AML-193 (cell line): ENCODE results near the gene PPP3CA.
A peak's percentile ranks its signal among the peaks of the same experiment; 100 is the strongest.
"Not testable (repeated sequence)": the region's sequence is repeated elsewhere in the genome, so short reads cannot be mapped to it uniquely, and the experiment has no call there.

Source experiments
- DNase-seq, 2 experiments: peaks; one replicate each; lab custom pipeline; 2025; lab: John Stamatoyannopoulos, UW

Gene PPP3CA

GRCh38 chr4:101101072-101101471, 246.3 kb downstream of the PPP3CA start:
- no peak for DNase-seq

- no peak for DNase-seq
Observed at GRCh38 chr4:101098666-101099400, 248.5 kb downstream of the PPP3CA start.

- DNase-seq = not testable (repeated sequence)
Observed at GRCh38 chr4:101092609-101093008, 254.7 kb downstream of the PPP3CA start.

- DNase-seq = no peak
Observed at GRCh38 chr4:101089168-101089567, 258.2 kb downstream of the PPP3CA start.

- DNase-seq = no peak
Observed at GRCh38 chr4:101086801-101087586, 260.3 kb downstream of the PPP3CA start.

- no peak for DNase-seq
Observed at GRCh38 chr4:101083131-101083530, 264.2 kb downstream of the PPP3CA start.

GRCh38 chr4:101081695-101082369, 265.5 kb downstream of the PPP3CA start:
- DNase-seq = no peak

GRCh38 chr4:101081166-101081565, 266.2 kb downstream of the PPP3CA start:
- no peak for DNase-seq

- DNase-seq = no peak
Observed at GRCh38 chr4:101078950-101079349, 268.4 kb downstream of the PPP3CA start.

GRCh38 chr4:101076032-101076431, 271.3 kb downstream of the PPP3CA start:
- DNase-seq = no peak

GRCh38 chr4:101075536-101075935, 271.8 kb downstream of the PPP3CA start:
- peak; percentile 45 to 73 for DNase-seq

- DNase-seq = no peak
Observed at GRCh38 chr4:101074326-101074725, 273.0 kb downstream of the PPP3CA start.

GRCh38 chr4:101071241-101071640, 276.1 kb downstream of the PPP3CA start:
- DNase-seq = no peak

GRCh38 chr4:101068115-101068514, 279.2 kb downstream of the PPP3CA start:
- no peak for DNase-seq

- peak in 1 of 2 experiments; percentile 1 for DNase-seq
Observed at GRCh38 chr4:101067383-101067782, 279.9 kb downstream of the PPP3CA start.

GRCh38 chr4:101066626-101067170, 280.6 kb downstream of the PPP3CA start:
- no peak for DNase-seq

- no peak for DNase-seq
Observed at GRCh38 chr4:101065935-101066485, 281.3 kb downstream of the PPP3CA start.

GRCh38 chr4:101065346-101065745, 282.0 kb downstream of the PPP3CA start:
- peak in 1 of 2 experiments; percentile 2 for DNase-seq

GRCh38 chr4:101064541-101065180, 282.7 kb downstream of the PPP3CA start:
- no peak for DNase-seq

GRCh38 chr4:101055392-101055791, 291.9 kb downstream of the PPP3CA start:
- no peak for DNase-seq

GRCh38 chr4:101050837-101051205, 296.5 kb downstream of the PPP3CA start:
- no peak for DNase-seq
